Subcutaneous adipose tissue (tissue), 4 donors: ENCODE data around the gene ZNF484. TPM values are rescaled to one million over a fixed set of nuclear protein-coding genes. Genes with fewer than 3 reads are reported as not detected.

Experiments
- CTCF ChIP-seq: fragments of 450-650 bp; IDR thresholded peaks from one replicate; pipeline ENCODE4 v1.5.1; 2016; ENCODE audit warnings: low read depth, mild to moderate bottlenecking, control low read depth, antibody characterized with exemption, moderate library complexity
- total RNA-seq, 4 donors: library from RNA; depleted of rRNA; stranded (reverse); fragments of >200 nt; gene quantifications; one replicate each; pipeline ENCODE4 v1.1.0, GENCODE V29; 2016

ZNF484 gene
- total RNA-seq, 4 donors from 2014 or later, result 9.6 to 19.6 (median 12.5) TPM

GRCh38 chr9:92894711-92895362 lies 17.0 kb upstream of the ZNF484 start:
- no peak for TF ChIP-seq CTCF

- no peak for TF ChIP-seq CTCF
These were observed 12.9 kb upstream of the ZNF484 start for GRCh38 chr9:92890761-92891160.

- no peak for TF ChIP-seq CTCF
These were observed 10.1 kb upstream of the ZNF484 start for GRCh38 chr9:92887880-92888338.

GRCh38 chr9:92882276-92882675 lies 4.4 kb upstream of the ZNF484 start:
- TF ChIP-seq CTCF, result no peak

DNA sequence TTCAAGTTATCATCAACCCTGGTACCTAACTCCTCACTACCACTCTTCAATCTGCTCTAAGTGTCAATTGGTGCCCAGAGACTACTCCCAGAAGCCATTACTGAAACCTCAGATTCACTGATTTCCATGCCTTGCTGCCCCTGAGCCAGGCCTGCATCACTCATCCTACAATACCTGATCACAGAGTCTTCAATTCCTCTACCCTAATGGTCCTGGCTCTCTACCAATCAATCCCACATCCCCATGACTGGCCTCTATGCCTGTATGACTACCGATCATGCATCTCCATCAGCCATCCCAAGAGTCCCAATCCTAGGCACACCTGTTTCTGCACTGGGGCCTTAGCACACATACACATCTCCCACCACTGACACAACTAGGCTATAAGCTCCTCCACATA lies 2.5 kb downstream of the ZNF484 start:
- TF ChIP-seq CTCF, result no peak

DNA sequence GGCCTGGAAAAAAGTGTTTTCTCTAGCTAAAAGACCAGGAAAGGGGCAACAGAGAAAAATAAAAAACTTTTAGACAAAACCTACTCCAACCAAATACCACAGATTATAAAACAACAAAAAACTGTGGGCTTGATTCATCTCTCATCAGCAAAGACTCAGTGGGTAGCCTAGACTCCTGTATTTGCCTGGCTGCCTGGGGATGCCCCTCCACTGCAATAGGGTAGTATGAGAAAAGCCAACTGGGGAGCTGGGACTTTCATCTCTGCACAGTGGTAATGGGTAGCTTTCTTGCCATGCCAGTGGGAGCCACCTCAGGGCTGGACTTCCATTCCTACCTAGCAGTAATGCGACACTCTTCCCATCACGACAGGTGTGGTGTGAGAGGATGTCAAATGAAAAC lies 7.5 kb downstream of the ZNF484 start:
- no peak for TF ChIP-seq CTCF

DNA sequence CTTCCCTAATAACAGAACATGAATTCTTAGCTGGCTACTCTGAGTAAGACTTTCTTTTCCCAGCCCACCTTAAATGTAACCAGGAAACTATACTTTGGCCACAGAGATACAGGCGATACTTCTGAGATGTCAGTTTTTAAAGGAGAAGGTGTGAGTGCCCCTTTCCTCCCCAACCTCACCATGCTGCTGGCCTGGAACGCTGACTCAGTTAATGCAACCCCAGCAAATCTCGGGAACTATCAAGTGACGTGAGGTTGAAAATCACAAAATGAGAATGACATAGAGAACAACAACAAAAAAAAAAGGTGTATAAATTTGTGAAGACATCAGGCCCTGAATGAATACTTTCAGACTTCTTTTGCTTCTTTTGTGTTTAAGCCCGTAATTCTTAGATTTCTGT lies 13.7 kb downstream of the ZNF484 start:
- no peak for TF ChIP-seq CTCF
